Keratinocyte (primary cell): ENCODE results near the gene INTS3. TPM values are rescaled to one million over a fixed set of nuclear protein-coding genes. Genes with fewer than 3 reads are reported as not detected.

ENCODE experiments used
- DNase-seq: peaks from one replicate; pipeline ENCODE4 v3.0.0-alpha.2; 2011; ENCODE audit warnings: low read depth, missing footprints, low spot score
- FAIRE-seq: peaks from 2 replicates; lab custom pipeline; 2011; peaks lifted over from hg19 to GRCh38; lab: Jason Lieb, UNC
- H2AFZ ChIP-seq: 2 replicates; pipeline ENCODE4 v1.6.0; 2012; ENCODE audit warnings: low read length, control low read depth, inconsistent platforms; ENCODE audit not compliant: control insufficient read depth
- H3K27ac ChIP-seq: 2 replicates; pipeline ENCODE4 v1.5.1; 2011; ENCODE audit warnings: low read length; ENCODE audit not compliant: control insufficient read depth, insufficient read depth
- H3K27me3 ChIP-seq: 3 replicates; pipeline ENCODE4 v1.6.0; 2011; ENCODE audit warnings: low read length; ENCODE audit not compliant: control insufficient read depth, insufficient read depth; ENCODE audit errors: extremely low read depth
- H3K36me3 ChIP-seq, 2 experiments: 2 replicates in 1 of 2; 3 replicates in 1 of 2; pipeline ENCODE4 v1.5.1; 2011; ENCODE audit warnings: low read length in 2 of 2, mild to moderate bottlenecking in 1 of 2; ENCODE audit not compliant: control insufficient read depth in 2 of 2, insufficient read depth in 2 of 2; ENCODE audit errors: extremely low read depth in 1 of 2
- H3K4me1 ChIP-seq: 3 replicates; pipeline ENCODE4 v1.5.1; 2011; ENCODE audit warnings: low read length; ENCODE audit not compliant: control insufficient read depth, insufficient read depth; ENCODE audit errors: extremely low read depth
- H3K4me2 ChIP-seq: 3 replicates; pipeline ENCODE4 v1.6.0; 2011; ENCODE audit warnings: low read depth, low read length; ENCODE audit not compliant: control insufficient read depth, insufficient read depth; ENCODE audit errors: extremely low read depth
- H3K4me3 ChIP-seq, 3 experiments: fragments of 200-600 bp in 1 of 3; sonication (generic) in 1 of 3; 2 replicates in 2 of 3; 3 replicates in 1 of 3; pipeline ENCODE4 v1.5.1; 2011 to 2016; ENCODE audit warnings: low read length in 3 of 3, mild to moderate bottlenecking in 3 of 3, control low read depth in 2 of 3, inconsistent platforms in 1 of 3, low read depth in 1 of 3, mixed read lengths in 1 of 3, mixed run types in 1 of 3, moderate library complexity in 1 of 3; ENCODE audit not compliant: control insufficient read depth in 2 of 3, insufficient read depth in 2 of 3; ENCODE audit errors: extremely low read depth in 1 of 3
- H3K79me2 ChIP-seq: 2 replicates; pipeline ENCODE4 v1.6.0; 2012; ENCODE audit warnings: low read length; ENCODE audit not compliant: control insufficient read depth, insufficient read depth
- H3K9ac ChIP-seq: 3 replicates; pipeline ENCODE4 v1.6.0; 2011; ENCODE audit warnings: low read length; ENCODE audit not compliant: control insufficient read depth, insufficient read depth; ENCODE audit errors: extremely low read depth
- H3K9me1 ChIP-seq: 3 replicates; pipeline ENCODE4 v1.6.0; 2011; ENCODE audit warnings: low read length; ENCODE audit not compliant: control insufficient read depth, insufficient read depth; ENCODE audit errors: extremely low read depth
- H3K9me3 ChIP-seq: 2 replicates; pipeline ENCODE4 v1.5.1; 2012; ENCODE audit warnings: low read depth, low read length; ENCODE audit not compliant: control insufficient read depth
- H4K20me1 ChIP-seq: 3 replicates; pipeline ENCODE4 v1.6.0; 2011; ENCODE audit warnings: low read length; ENCODE audit not compliant: control insufficient read depth, insufficient read depth; ENCODE audit errors: extremely low read depth
- EZH2 ChIP-seq: IDR thresholded peaks from one replicate; pipeline ENCODE4 v1.6.1; 2012; ENCODE audit warnings: inconsistent platforms, mild to moderate bottlenecking, low read length, moderate library complexity
- dilution Hi-C: fragments of 300-500 bp; cut with MboI; formaldehyde crosslinking; loops from one replicate; pipeline ENCODE4 v1.7.0; 2020; ENCODE audit warnings: low sequenced_read_pairs; ENCODE audit not compliant: extremely low pct_ligation_motif_present
- polyA plus RNA-seq, 5 experiments: library from polyadenylated mRNA; depleted of rRNA in 3 of 5; stranded (reverse) in 3 of 5; stranded (forward) in 1 of 5; unstranded in 1 of 5; fragments of >200 nt; gene quantifications; 1 replicate in 1 of 5; 2 replicates in 3 of 5; 3 replicates in 1 of 5; pipeline versions ENCODE4 v1.2.1 to v1.2.3, GENCODE V29; 2011 to 2012; ENCODE audit warnings: missing spikeins in 2 of 5, low read depth in 1 of 5, low replicate concordance in 1 of 5
- TF ChIP-seq, protein P1 (sequence below), 3 experiments: IDR thresholded peaks in 1 of 3; conservative IDR thresholded peaks in 1 of 3; optimal IDR thresholded peaks in 1 of 3; 2 replicates in 2 of 3; 3 replicates in 1 of 3; pipeline versions ENCODE3 to v1.5.1; 2011; ENCODE audit warnings: low read length in 3 of 3, mild to moderate bottlenecking in 3 of 3, moderate library complexity in 2 of 3, control low read depth in 1 of 3, inconsistent platforms in 1 of 3; ENCODE audit not compliant: insufficient read depth in 2 of 3; ENCODE audit errors: extremely low read depth in 1 of 3

INTS3 gene
- polyA plus RNA-seq, 1 donor (not counting 4 experiments of a cell fraction or from before 2014, with no cell fraction given) = 24.6 TPM

DNA sequence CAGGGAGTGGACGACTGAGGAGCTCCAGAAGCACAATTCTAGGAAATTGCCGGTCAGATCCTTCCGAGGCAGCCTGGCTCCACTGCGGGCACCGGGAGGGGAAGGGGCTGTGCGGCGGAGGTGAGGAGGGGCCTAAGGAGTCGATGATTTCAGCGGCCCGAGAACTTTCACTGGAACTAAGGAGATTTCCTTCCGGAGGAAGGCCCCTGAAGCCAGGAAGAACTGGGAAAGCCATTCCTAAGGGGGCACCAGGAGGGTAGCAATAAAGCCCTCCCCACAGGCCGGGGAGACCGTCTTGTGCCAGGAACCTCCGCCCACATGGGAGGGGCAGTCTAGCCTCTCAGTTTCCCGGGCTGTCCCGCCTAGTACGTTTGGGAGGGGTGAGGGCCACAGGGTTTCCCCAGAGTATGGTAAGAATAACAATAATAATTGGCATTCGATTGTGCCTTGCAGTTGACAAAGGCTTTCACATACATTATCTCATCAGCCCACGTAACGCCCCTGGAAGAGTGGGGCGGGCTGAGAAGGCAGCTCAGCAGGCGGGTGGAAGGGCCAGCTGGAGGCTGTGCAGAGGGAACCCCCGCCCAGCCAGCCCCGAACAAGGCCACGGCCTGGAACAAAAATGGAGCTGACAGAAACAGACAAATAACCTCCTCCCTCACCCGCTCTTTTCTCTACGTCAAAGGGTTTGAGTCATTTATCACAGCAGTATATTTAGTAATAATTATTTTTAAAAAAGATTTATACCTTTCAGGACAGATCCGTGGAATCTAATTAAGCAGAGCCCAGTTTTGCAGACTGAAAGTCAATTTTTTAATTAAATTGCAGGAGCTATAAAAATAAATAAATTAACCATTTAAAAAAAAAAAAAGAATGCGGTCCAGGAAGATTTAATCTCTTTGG, 29.6 kb upstream of the INTS3 start:
- H3K79me2 ChIP-seq = no peaks in the 10 kb centered on the region
- H4K20me1 ChIP-seq = no peaks in the 10 kb centered on the region
- no peak overlapping the region for H3K27ac ChIP-seq
- H3K9me1 ChIP-seq = no peaks in the 10 kb centered on the region
- no peaks in the 10 kb centered on the region for H3K27me3 ChIP-seq
- no peak overlapping the region for H3K9ac ChIP-seq
- dilution Hi-C loops = no loop called here
- no peaks in the 10 kb centered on the region for H3K36me3 ChIP-seq
- H2AFZ ChIP-seq = peak overlapping the region; percentile 10
- FAIRE-seq (no peak), DNase-seq (no peak)
- H3K4me1 ChIP-seq = peaks cover 8% of the 10 kb centered on the region
- H3K9me3 ChIP-seq = no peaks in the 10 kb centered on the region
- no peak overlapping the region for H3K4me2 ChIP-seq
- H3K4me3 ChIP-seq = no peak overlapping the region
- TF ChIP-seq, protein P1, sequence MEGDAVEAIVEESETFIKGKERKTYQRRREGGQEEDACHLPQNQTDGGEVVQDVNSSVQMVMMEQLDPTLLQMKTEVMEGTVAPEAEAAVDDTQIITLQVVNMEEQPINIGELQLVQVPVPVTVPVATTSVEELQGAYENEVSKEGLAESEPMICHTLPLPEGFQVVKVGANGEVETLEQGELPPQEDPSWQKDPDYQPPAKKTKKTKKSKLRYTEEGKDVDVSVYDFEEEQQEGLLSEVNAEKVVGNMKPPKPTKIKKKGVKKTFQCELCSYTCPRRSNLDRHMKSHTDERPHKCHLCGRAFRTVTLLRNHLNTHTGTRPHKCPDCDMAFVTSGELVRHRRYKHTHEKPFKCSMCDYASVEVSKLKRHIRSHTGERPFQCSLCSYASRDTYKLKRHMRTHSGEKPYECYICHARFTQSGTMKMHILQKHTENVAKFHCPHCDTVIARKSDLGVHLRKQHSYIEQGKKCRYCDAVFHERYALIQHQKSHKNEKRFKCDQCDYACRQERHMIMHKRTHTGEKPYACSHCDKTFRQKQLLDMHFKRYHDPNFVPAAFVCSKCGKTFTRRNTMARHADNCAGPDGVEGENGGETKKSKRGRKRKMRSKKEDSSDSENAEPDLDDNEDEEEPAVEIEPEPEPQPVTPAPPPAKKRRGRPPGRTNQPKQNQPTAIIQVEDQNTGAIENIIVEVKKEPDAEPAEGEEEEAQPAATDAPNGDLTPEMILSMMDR (optimal IDR thresholded peaks at IDR 0.05 in 1 of 3, IDR thresholded peaks at IDR 0.05 in 1 of 3, conservative IDR thresholded peaks at IDR 0.05 in 1 of 3; ENCODE audit: extremely low read depth in 1 of 3, insufficient read depth in 2 of 3, low read length in 3 of 3) = no peak
- no peak for TF ChIP-seq EZH2

DNA sequence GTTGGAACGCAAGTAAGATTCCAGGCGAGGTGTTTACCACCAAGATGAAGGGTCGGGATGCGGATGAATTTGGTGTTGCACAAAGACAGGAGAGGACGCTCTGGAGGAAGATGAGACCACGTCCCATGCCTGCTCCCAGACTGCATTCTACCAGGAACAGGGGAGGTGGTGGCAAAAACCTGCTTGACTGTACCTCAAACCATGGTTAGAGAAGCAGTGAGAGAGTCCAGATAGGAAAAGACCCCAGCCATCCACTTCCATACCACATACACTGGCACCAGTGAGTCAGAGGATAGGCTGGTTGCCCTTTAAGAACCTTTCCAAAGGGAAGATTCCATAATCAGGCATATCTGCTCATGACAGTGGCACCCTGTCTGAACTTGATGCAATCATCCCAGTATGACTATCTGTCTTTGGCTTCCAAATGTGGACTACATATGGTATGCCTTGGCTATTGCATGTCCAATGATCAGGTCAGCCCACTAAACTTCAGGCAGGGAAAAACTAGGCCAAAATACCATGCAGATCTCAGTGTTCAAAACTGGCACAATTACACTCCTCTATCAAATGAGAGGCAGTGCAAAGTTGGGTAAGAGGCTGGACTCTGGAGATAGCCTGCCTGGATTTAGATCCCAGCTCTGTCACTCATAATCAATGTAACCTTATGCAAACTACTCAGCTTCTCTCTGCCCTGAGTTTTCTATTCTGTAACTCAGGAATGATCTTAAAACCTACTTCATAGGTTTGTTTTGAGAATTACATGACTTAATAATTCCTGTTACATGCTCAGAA, 28.7 kb upstream of the INTS3 start:
- H3K4me3 ChIP-seq = no peak overlapping the region
- H3K9me1 ChIP-seq = no peaks in the 10 kb centered on the region
- peak; percentile 46 for FAIRE-seq
- no peak overlapping the region for H2AFZ ChIP-seq
- no peaks in the 10 kb centered on the region for H3K9me3 ChIP-seq
- H3K27me3 ChIP-seq = no peaks in the 10 kb centered on the region
- H3K27ac ChIP-seq = no peak overlapping the region
- no peak overlapping the region for H3K9ac ChIP-seq
- H3K36me3 ChIP-seq = no peaks in the 10 kb centered on the region
- H4K20me1 ChIP-seq = no peaks in the 10 kb centered on the region
- dilution Hi-C loops = no loop called here
- no peaks in the 10 kb centered on the region for H3K79me2 ChIP-seq
- no peak for DNase-seq
- H3K4me2 ChIP-seq = peak overlapping the region; percentile 1
- TF ChIP-seq EZH2 = no peak
- TF ChIP-seq, protein P1 (optimal IDR thresholded peaks at IDR 0.05 in 1 of 3, IDR thresholded peaks at IDR 0.05 in 1 of 3, conservative IDR thresholded peaks at IDR 0.05 in 1 of 3; ENCODE audit: extremely low read depth in 1 of 3, insufficient read depth in 2 of 3, low read length in 3 of 3) = no peak
- H3K4me1 ChIP-seq = peaks cover 8% of the 10 kb centered on the region
